Loucy (cell line): ENCODE measurements around the gene RPL29.

Experiments used
- H2AFZ ChIP-seq: fragments of 200-600 bp; sonication (generic); 2 replicates; pipeline ENCODE4 v1.6.0; 2016; ENCODE audit warnings: antibody characterized with exemption, mild to moderate bottlenecking, low read length, moderate library complexity
- H3F3A ChIP-seq: fragments of 200-600 bp; 2 replicates; pipeline ENCODE4 v1.6.0; 2016; ENCODE audit warnings: antibody characterized with exemption, low read depth, mild to moderate bottlenecking
- H3K27me3 ChIP-seq: fragments of 200-600 bp; sonication (generic); 2 replicates; pipeline ENCODE4 v1.6.1; 2014; ENCODE audit warnings: low read length, mild to moderate bottlenecking; ENCODE audit not compliant: insufficient read depth, poor library complexity, severe bottlenecking
- H3K36me3 ChIP-seq: fragments of 200-600 bp; sonication (generic); 2 replicates; pipeline ENCODE4 v1.6.1; 2016; ENCODE audit warnings: low read length; ENCODE audit not compliant: insufficient read depth
- H3K4me1 ChIP-seq: fragments of 200-600 bp; sonication (generic); 2 replicates; pipeline ENCODE4 v1.5.1; 2014; ENCODE audit warnings: low read length, mild to moderate bottlenecking; ENCODE audit not compliant: insufficient read depth, poor library complexity, severe bottlenecking
- H3K4me2 ChIP-seq: fragments of 200-600 bp; sonication (generic); 2 replicates; pipeline ENCODE4 v1.6.0; 2014; ENCODE audit warnings: antibody characterized with exemption, low read length, low read depth, mild to moderate bottlenecking; ENCODE audit not compliant: poor library complexity, severe bottlenecking
- H3K4me3 ChIP-seq: fragments of 200-600 bp; sonication (generic); 2 replicates; pipeline ENCODE4 v1.5.1; 2014; ENCODE audit warnings: low read length, mild to moderate bottlenecking, mixed read lengths; ENCODE audit not compliant: poor library complexity, severe bottlenecking
- H3K79me2 ChIP-seq: fragments of 200-600 bp; sonication (generic); 2 replicates; pipeline ENCODE4 v1.6.1; 2014; ENCODE audit warnings: low read length; ENCODE audit not compliant: insufficient read depth
- H3K9ac ChIP-seq: fragments of 200-600 bp; sonication (generic); 2 replicates; pipeline ENCODE4 v1.6.0; 2014; ENCODE audit warnings: mild to moderate bottlenecking, low read depth, low read length, moderate library complexity; ENCODE audit not compliant: poor library complexity, severe bottlenecking
- H3K9me2 ChIP-seq: fragments of 200-600 bp; sonication (generic); replicated peaks from 2 replicates; pipeline ENCODE4 v1.6.1; 2016; ENCODE audit warnings: low read depth, low read length, mixed read lengths
- H3K9me3 ChIP-seq: fragments of 200-600 bp; sonication (generic); 2 replicates; pipeline ENCODE4 v1.6.1; 2014; ENCODE audit warnings: mild to moderate bottlenecking, antibody characterized with exemption, low read length, low read depth; ENCODE audit not compliant: insufficient read depth
- H4K20me1 ChIP-seq: fragments of 200-600 bp; sonication (generic); 2 replicates; pipeline ENCODE4 v1.6.0; 2014; ENCODE audit warnings: antibody characterized with exemption, low read length, mild to moderate bottlenecking; ENCODE audit not compliant: insufficient read depth, poor library complexity, severe bottlenecking
- CTCF ChIP-seq: fragments of 200-600 bp; sonication (generic); conservative IDR thresholded peaks from 2 replicates; pipeline ENCODE4 v1.5.1; 2014; ENCODE audit warnings: mild to moderate bottlenecking, antibody characterized with exemption, low read length
- EZH2phosphoT487 ChIP-seq: fragments of 200-600 bp; IDR thresholded peaks from 2 replicates; pipeline ENCODE4 v1.6.1; 2018; ENCODE audit warnings: antibody characterized with exemption, mild to moderate bottlenecking, moderate library complexity, borderline replicate concordance

RPL29 gene

GRCh38 chr3:51961011-51961410 lies 34.7 kb downstream of the RPL29 start:
- no peaks in the 10 kb centered on the region for H3K9me3 ChIP-seq
- H3K27me3 ChIP-seq: no peaks in the 10 kb centered on the region
- no peaks in the 10 kb centered on the region for H3K79me2 ChIP-seq
- no peaks in the 10 kb centered on the region for H4K20me1 ChIP-seq
- H3K36me3 ChIP-seq: no peaks in the 10 kb centered on the region
- no peak overlapping the region for H3K4me2 ChIP-seq
- H3K4me3 ChIP-seq: no peak overlapping the region
- no peak overlapping the region for H2AFZ ChIP-seq
- H3K9me2 ChIP-seq: no peaks in the 10 kb centered on the region
- peaks cover 2% of the 10 kb centered on the region for H3K4me1 ChIP-seq
- no peaks in the 10 kb centered on the region for H3F3A ChIP-seq
- no peak overlapping the region for H3K9ac ChIP-seq
- TF ChIP-seq CTCF: no peak
- TF ChIP-seq EZH2phosphoT487: no peak

- no peaks in the 10 kb centered on the region for H3K79me2 ChIP-seq
- H3K4me1 ChIP-seq: no peaks in the 10 kb centered on the region
- H2AFZ ChIP-seq: no peak overlapping the region
- TF ChIP-seq CTCF (no peak), EZH2phosphoT487 (no peak)
- H3F3A ChIP-seq: no peaks in the 10 kb centered on the region
- H3K36me3 ChIP-seq: no peaks in the 10 kb centered on the region
- no peak overlapping the region for H3K4me2 ChIP-seq
- H3K9ac ChIP-seq: no peak overlapping the region
- H4K20me1 ChIP-seq: no peaks in the 10 kb centered on the region
- no peaks in the 10 kb centered on the region for H3K27me3 ChIP-seq
- no peaks in the 10 kb centered on the region for H3K9me2 ChIP-seq
- no peak overlapping the region for H3K4me3 ChIP-seq
- no peaks in the 10 kb centered on the region for H3K9me3 ChIP-seq
Observed at GRCh38 chr3:51960386-51960785, 35.3 kb downstream of the RPL29 start.

DNA sequence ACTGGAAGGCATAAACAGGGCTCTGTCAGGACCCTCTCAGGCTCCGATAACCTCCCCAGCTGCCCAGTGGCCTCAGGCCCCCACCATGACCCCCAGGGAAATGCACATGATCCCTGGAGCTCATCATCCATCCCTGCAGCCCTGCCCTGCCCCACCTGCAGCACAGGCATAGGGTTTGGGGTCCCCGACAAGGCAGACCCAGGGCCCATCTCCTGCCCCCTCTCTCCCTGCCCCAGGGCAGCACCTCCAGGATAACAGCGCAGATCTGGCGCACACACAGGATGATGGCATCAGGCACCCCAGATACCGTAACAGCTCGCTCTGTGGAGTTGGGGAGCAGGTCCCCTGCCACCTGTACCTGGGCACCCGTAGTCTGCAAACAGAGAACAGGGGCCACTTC lies 36.0 kb downstream of the RPL29 start:
- Histone ChIP-seq H3K79me2 (no peaks in the 10 kb centered on the region), H2AFZ (no peak overlapping the region), H3K9me2 (no peaks in the 10 kb centered on the region), H3K36me3 (no peaks in the 10 kb centered on the region), H3K27me3 (no peaks in the 10 kb centered on the region), H3K4me1 (no peaks in the 10 kb centered on the region), H3F3A (no peaks in the 10 kb centered on the region), H3K9me3 (no peaks in the 10 kb centered on the region), H3K4me2 (no peak overlapping the region), H3K9ac (no peak overlapping the region), H4K20me1 (no peaks in the 10 kb centered on the region), H3K4me3 (no peak overlapping the region)
- TF ChIP-seq EZH2phosphoT487 (no peak), CTCF (no peak)
